GM18858 (cell line): ENCODE data around the gene KIF11.
"Not testable (repeated sequence)": the region's sequence is repeated elsewhere in the genome, so short reads cannot be mapped to it uniquely, and the experiment has no call there.

ENCODE experiments used
- ATAC-seq: cut with Tn5 transposase; IDR thresholded peaks from one replicate; pipeline ENCODE4 v1.9.1; 2021; ENCODE audit not compliant: unreplicated experiment

Gene KIF11

DNA sequence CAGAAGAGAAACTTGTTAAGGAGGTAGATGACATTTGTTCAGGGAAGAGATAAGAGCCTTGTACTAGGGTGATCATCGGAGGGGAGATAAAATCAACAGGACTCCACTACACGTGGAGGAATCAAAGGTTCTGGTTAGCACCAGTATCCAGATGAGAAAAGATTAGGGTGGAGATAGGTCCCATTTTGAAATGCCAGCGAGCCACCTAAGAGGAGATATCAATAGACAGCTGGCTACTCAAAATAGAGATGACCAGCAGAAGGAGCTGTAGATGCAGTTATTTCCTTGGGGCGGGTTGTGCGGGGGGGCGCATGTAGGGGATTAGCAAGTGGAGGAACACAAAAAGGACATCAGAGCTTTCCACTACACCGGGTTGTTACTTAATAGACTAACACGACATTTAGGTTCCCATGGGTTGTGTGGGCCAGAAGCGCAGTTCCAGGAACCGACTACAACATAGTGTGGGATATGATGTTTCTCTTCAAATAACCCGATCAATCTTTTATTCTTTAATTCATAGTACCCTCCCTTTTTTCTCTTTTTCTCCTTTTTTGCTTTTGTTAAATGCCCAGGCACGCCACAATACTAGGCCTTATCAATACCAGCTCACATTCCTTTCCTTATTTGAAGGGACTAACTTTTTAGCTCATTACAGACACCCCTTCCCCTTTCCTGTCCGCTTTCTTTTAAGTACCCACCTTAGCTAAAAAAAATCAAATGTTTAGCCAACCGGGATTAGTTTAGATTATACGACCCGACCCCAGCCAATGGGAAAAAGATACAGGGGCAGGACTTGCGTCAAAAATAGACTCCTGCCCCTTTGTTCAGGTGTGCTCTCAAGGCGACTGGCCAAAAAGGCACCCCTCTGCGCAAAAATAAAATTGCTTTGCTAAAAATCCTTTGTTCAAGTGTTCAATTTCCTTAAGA, 2.0 kb upstream of the KIF11 start:
- ATAC-seq: peak; percentile 10

DNA sequence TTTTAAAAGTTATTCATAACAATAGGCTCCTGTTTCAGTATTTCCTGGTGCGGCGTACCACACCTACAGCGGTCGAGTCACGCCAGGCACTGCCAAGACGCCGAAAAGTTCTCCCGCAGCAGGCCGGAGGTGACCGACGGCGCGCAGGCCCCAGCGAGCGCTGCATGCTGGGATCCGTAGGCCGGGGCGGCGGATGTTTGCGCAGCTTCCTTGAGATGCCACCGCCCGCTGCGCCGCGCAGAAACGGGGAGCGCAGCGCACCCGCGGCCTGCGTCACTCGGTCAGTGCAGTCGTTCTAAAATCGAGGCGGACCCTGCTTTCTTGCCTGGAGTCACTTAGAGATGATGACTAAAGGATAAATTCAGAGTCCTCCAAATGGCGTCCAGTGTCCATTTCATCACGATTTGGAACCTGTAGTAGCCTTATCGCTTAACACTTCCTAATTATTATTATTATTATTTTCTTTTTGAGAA, 1.3 kb upstream of the KIF11 start:
- ATAC-seq: peak; percentile 67

DNA sequence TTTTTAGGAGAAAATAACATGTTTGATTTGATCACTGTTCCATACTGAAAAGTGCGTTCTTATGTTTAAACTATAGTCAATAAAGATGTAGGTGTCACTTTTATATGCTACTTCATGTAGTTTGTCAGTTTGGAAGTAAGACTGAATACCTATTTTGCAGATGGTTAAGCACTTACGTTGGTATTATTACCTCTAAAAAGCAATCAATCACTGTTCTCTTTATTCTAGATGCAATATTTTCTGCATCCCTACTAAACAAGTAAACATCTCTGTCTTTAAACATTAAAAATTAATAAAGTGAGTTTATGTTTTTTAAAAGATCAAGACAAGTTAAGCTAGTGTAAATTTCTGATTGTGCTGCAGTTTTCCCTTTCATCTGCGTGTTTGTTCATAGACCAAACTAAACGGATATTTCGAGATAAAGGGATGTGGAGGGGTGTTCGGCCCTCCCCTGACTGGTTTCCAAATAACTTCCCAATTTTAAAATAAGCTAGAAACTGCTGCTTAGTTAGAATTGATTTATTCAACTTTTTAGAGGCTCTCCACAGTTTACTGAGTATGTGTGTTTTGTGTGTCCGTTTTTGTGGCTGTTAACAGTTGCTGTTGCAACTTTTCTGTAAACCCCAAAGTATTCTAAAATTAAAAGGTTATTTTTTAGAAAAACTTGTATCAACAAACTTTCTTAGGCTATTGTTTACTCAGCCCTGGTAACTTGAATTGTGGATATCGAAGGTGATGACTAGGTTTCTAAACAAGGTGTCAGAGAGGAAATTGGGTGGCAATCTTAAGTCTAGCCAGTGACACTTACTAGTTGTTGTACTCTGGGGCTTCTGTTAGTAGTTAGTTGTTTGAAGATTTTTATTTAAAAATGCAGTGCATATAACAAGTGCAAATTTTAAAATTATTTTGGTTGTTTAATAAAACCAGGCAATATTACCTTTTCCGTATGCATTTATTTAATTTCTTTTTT, 974 bp downstream of the KIF11 start:
- ATAC-seq: no peak

DNA sequence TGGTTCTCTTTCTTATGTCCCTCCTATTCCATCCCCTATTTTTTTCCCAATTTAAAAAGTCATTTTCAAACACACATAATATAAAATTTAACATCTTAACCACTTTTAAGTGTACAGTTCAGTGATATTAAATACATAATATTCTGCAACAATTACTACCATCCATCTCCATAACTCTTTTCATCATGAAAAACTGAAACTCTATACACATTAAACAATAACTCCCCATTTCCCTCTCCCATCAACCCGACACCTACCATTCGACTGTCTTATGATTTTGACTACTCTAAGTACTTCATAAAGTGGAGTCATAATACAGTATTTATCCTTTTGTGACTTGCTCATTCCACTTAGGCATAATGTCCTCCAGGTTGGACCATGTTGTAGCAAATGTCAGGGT, 2.6 kb downstream of the KIF11 start:
- no peak for ATAC-seq

DNA sequence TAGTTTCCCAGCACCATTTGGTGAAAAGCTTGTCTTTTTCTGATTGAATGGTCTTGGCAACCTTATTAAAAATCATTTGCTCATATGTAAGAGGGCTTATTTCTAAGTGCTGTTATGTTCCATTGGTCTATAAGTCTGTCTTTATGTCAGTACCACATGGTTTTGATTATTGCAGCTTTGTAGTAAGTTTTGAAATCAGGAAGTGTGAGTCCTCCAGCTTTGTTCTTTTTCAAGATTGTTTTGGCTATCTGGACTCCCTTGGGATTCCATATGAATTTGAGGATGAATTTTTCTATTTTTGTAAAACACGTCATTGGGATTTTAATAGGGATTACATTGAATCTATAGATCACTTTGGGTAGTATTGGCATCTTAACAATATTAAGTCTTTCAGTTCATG, 5.4 kb downstream of the KIF11 start:
- ATAC-seq: no peak

DNA sequence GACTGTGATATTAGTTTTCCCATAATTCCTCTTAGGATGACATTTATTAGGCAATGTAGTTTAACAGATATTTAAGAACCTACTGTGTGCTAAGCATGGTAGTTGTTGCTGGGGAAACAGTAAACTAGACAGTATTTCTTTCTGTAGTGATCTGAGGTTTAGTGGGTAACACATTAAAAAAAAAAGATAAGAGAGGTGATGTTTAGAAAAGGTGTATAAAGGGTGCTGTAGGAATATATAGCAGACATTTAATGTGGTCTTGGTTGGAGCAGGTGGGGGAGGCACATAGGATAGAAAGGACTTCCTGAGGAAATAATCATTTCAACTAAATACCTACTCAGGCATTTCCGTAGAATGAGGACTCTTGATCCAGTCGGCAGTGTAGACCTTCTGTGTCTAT, 11.9 kb downstream of the KIF11 start:
- no peak for ATAC-seq

GRCh38 chr10:92615515-92615914, 22.6 kb downstream of the KIF11 start:
- ATAC-seq: no peak

- no peak for ATAC-seq
Observed at GRCh38 chr10:92619368-92619767, 26.4 kb downstream of the KIF11 start.

GRCh38 chr10:92627845-92628480, 35.0 kb downstream of the KIF11 start:
- no peak for ATAC-seq

- no peak for ATAC-seq
Observed at GRCh38 chr10:92629945-92630344, 37.0 kb downstream of the KIF11 start.

GRCh38 chr10:92638037-92638436, 45.1 kb downstream of the KIF11 start:
- no peak for ATAC-seq

GRCh38 chr10:92640107-92640506, 47.2 kb downstream of the KIF11 start:
- no peak for ATAC-seq

GRCh38 chr10:92641492-92641891, 48.6 kb downstream of the KIF11 start:
- no peak for ATAC-seq

- ATAC-seq: no peak
Observed at GRCh38 chr10:92644921-92645320, 52.0 kb downstream of the KIF11 start.

GRCh38 chr10:92650864-92651263, 57.9 kb downstream of the KIF11 start:
- not testable (repeated sequence) for ATAC-seq

GRCh38 chr10:92655426-92655825, 62.5 kb downstream of the KIF11 start:
- ATAC-seq: no peak

DNA sequence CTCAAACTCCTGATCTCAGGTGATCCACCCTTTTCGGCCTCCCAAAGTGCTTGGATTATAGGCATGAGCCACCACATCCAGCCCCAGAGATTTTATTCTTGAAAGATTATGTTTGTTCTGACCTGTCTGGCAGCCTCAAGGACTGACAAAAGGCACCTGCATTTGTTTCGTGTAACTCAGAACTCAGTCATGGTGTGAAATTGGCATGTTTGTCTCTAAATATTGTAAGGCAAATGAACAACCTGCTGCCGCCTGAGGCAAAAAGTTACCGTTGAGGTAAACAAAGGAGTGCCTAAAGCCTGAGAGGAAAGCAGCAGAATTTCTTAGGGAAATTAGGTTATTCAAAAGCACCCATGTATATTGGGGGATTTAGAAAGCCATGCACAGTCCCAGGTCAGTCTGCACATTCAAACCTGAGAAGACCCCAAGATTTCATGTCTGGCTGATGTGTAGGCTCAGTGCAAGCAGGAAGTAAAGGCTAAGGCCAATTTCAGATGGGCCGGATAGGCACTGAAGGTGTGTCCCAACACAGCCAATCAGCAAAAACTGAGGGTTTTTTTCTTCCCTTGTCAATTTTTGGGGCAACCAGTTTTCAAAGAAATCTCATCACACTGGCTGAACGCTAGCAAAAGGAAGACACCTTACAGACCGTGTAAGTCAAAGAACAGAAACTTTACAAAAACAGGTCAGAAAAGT, 63.5 kb downstream of the KIF11 start:
- ATAC-seq: no peak

- no peak for ATAC-seq
Observed at GRCh38 chr10:92657024-92657423, 64.1 kb downstream of the KIF11 start.

DNA sequence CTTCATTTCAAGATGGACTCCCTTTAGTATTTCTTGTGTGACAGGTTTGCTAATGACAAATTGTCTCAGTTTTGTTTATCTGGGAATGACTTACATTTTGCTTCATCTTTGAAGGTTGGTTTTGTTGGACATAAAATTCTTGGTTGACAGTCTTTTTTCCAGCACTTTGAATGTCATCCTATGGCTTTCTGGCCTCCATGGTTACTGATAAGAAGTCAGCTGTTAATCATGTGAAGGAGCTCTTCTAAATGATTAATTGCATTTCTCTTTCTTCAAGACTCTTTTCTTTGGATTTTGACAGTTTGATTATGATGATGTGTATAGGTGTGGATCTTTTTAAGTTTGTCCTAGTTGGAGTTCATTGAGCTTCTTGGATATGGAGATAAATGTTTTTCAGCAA, 69.9 kb downstream of the KIF11 start:
- no peak for ATAC-seq

GRCh38 chr10:92664322-92664721, 71.4 kb downstream of the KIF11 start:
- no peak for ATAC-seq

- no peak for ATAC-seq
Observed at GRCh38 chr10:92667078-92667477, 74.1 kb downstream of the KIF11 start.
